ENCODE results near the gene KPTN.

KPTN gene

DNA sequence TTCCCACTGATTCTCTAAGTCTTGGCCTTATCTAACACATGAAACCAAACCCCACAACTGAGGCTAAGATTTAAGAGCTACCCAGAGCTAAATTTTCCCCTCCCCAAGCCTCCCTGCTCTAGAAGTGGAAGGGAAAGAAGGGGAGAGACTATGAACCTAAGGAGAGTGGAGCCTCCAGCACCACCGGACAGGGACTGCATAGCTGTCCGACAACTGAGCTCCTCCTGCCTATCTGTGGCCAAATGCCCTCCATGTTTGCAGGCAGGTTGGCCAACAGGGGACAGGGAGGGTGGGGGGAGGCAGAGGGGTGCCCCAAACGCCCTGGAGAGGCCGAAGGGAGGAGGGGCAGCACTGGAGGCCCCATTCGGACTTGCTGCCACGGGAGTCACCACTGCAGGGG lies 36.8 kb upstream of the KPTN start:
- no peak for TF ChIP-seq CTCF (IDR thresholded peaks at IDR 0.05; ENCODE audit: low read depth, low read length)
- H3K4me3 ChIP-seq (replicated peaks in 1 of 2; ENCODE audit: low read depth in 2 of 2, low read length in 2 of 2) = no peak overlapping the region

GRCh38 chr19:47520343-47520806 lies 36.4 kb upstream of the KPTN start:
- no peak for DNase-seq (ENCODE audit: low read depth in 2 of 2)
- no peak overlapping the region for H3K4me3 ChIP-seq (replicated peaks in 1 of 2; ENCODE audit: low read depth in 2 of 2, low read length in 2 of 2)
- TF ChIP-seq CTCF (IDR thresholded peaks at IDR 0.05; ENCODE audit: low read depth, low read length) = no peak

More for the DNA sequence above, 36.8 kb upstream of the KPTN start:
- DNase-seq (ENCODE audit: low read depth in 2 of 2) = no peak

- no peak overlapping the region for H3K4me3 ChIP-seq (replicated peaks in 1 of 2; ENCODE audit: low read depth in 2 of 2, low read length in 2 of 2)
- no peak for TF ChIP-seq CTCF (IDR thresholded peaks at IDR 0.05; ENCODE audit: low read depth, low read length)
- DNase-seq (ENCODE audit: low read depth in 2 of 2) = no peak
Observed at GRCh38 chr19:47518854-47519253, 34.8 kb upstream of the KPTN start.

- DNase-seq (ENCODE audit: low read depth in 2 of 2) = no peak
- no peak for TF ChIP-seq CTCF (IDR thresholded peaks at IDR 0.05; ENCODE audit: low read depth, low read length)
- no peak overlapping the region for H3K4me3 ChIP-seq (replicated peaks in 1 of 2; ENCODE audit: low read depth in 2 of 2, low read length in 2 of 2)
Observed at GRCh38 chr19:47518139-47518538, 34.1 kb upstream of the KPTN start.

GRCh38 chr19:47514869-47515588 lies 31.0 kb upstream of the KPTN start, which contains the start of gene NAPA:
Gene NAPA (minus strand): TSS chr19:47515063. CDS start chr19:47514940, 123 bp downstream.
- peak within 1 kb of the TSS; percentile 100 for H3K4me3 ChIP-seq (replicated peaks in 1 of 2; ENCODE audit: low read depth in 2 of 2, low read length in 2 of 2)
- peak; percentile 100 for DNase-seq (ENCODE audit: low read depth in 2 of 2)
- no peak for TF ChIP-seq CTCF (IDR thresholded peaks at IDR 0.05; ENCODE audit: low read depth, low read length)

DNA sequence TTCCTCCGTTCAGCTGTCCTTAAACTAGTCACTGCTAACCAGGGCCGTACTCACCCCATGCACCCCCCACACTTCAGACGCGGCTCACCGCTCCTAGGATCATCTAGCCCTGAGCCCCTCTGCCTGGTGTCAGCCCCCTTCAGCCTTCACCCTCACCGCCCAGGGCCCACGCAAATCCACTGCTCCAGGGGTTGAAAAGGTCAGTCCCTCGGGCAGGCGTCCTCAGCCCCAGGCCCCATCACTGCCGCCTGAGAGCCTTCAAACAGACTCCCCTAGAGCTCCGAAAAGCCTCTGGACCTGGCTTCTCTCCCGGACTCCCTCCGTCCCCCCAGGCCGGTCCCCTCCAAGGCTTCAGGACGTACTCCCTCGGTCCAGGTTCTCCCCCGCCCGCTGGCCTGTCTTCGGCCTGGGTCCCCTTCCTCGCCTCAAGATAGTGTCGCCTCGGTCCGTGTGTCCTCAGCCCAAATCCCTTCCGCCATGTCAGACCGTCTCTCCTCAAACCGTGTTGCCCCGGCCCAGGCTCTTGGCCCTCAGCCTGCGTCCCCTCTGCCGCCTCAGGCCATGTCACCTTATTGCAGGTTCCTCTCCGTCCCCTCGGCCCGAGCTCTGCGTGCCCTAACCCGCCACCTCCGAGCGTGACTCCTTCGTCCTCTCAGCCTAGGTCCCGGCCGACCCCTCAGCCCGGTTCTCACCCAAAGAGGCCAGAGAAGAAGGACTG lies 30.3 kb upstream of the KPTN start:
- no peak for TF ChIP-seq CTCF (IDR thresholded peaks at IDR 0.05; ENCODE audit: low read depth, low read length)
- DNase-seq (ENCODE audit: low read depth in 2 of 2) = no peak
- peak overlapping the region; percentile 100 for H3K4me3 ChIP-seq (replicated peaks in 1 of 2; ENCODE audit: low read depth in 2 of 2, low read length in 2 of 2)
